ENCODE measurements around the gene MTA2.
"Not testable (repeated sequence)": the region's sequence is repeated elsewhere in the genome, so short reads cannot be mapped to it uniquely, and the experiment has no call there.

The MTA2 gene

DNA sequence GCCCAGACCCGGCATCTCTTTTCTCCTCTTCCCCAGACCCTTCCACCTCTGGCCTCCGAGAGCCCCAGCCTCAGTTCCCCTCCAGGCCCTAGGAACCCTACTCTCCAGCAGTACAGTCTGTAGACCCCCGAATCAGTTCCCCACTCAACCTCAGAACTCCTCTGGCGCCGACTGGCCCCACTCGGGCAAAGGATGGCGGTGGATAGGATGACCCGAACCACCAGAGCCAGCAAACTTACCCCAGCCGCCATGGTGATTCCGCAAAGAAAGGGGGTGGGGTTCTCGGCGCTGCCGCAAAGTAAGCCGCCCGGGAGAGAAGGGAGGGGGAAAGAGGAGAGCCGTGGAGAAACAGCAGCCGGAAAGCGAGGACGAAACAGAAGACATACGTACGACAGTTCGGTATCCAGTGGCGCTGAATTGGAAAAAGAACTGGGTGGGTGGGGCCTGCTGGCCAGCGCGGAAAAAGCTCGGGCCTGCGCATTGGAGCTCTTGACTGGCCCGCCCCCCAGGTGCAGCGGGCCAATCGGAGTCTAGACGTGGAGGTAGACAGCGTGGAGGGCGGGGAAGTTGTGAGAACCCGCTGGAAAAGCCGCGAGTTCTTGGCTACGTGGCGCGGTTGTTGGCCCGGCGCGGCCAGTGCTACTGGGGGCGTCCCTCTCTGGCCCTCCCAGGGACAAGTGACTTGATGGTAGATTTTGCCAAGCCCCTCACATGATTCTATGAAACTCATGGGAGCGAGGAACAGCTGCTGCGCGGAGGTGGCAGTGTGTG is 27.9 kb downstream of the MTA2 start, which contains the start of gene EEF1G:
Gene EEF1G (minus strand): TSS at position 300 of the 771 bp plus-strand sequence. CDS start 49 bp downstream, at position 251.
- Histone ChIP-seq H3K4me1 (ENCODE audit: insufficient read depth, low read length, severe bottlenecking) (peaks cover 28% of the 10 kb centered on the region), H2AFZ (ENCODE audit: low read length) (no peak within 1 kb of the TSS), H3K9me3 (ENCODE audit: low read length) (no peaks in the 10 kb centered on the region), H3F3A (ENCODE audit: insufficient read depth, low read length) (no peaks in the 10 kb centered on the region), H3K27ac (ENCODE audit: low read depth, low read length, poor library complexity, severe bottlenecking) (peak within 1 kb of the TSS; percentile 61), H3K36me3 (ENCODE audit: insufficient read depth, low read length) (peaks cover 74% of the 10 kb centered on the region), H3K9me2 (ENCODE audit: low read depth, low read length) (no peaks in the 10 kb centered on the region), H3K79me2 (ENCODE audit: insufficient read depth, low read length) (peaks cover 21% of the 10 kb centered on the region), H3K4me3 (ENCODE audit: low read depth, low read length, poor library complexity, severe bottlenecking) (peak within 1 kb of the TSS; percentile 77), H4K20me1 (ENCODE audit: insufficient read depth, low read length) (no peaks in the 10 kb centered on the region), H3K27me3 (ENCODE audit: insufficient read depth, low read length) (no peaks in the 10 kb centered on the region), H3K4me2 (ENCODE audit: low read length) (peak within 1 kb of the TSS; percentile 93), H3K9ac (ENCODE audit: low read length) (peak within 1 kb of the TSS; percentile 81)
- TF ChIP-seq, protein P1, sequence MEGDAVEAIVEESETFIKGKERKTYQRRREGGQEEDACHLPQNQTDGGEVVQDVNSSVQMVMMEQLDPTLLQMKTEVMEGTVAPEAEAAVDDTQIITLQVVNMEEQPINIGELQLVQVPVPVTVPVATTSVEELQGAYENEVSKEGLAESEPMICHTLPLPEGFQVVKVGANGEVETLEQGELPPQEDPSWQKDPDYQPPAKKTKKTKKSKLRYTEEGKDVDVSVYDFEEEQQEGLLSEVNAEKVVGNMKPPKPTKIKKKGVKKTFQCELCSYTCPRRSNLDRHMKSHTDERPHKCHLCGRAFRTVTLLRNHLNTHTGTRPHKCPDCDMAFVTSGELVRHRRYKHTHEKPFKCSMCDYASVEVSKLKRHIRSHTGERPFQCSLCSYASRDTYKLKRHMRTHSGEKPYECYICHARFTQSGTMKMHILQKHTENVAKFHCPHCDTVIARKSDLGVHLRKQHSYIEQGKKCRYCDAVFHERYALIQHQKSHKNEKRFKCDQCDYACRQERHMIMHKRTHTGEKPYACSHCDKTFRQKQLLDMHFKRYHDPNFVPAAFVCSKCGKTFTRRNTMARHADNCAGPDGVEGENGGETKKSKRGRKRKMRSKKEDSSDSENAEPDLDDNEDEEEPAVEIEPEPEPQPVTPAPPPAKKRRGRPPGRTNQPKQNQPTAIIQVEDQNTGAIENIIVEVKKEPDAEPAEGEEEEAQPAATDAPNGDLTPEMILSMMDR (IDR thresholded peaks at IDR 0.05; ENCODE audit: low read length), result no peak
- TF ChIP-seq EZH2 (IDR thresholded peaks at IDR 0.05; ENCODE audit: borderline replicate concordance, low read length), result no peak

GRCh38 chr11:62573006-62573591 is 28.6 kb downstream of the MTA2 start:
- Histone ChIP-seq H3K27ac (ENCODE audit: low read depth, low read length, poor library complexity, severe bottlenecking) (peak overlapping the region; percentile 61), H3K79me2 (ENCODE audit: insufficient read depth, low read length) (peaks cover 21% of the 10 kb centered on the region), H3K36me3 (ENCODE audit: insufficient read depth, low read length) (peaks cover 74% of the 10 kb centered on the region), H4K20me1 (ENCODE audit: insufficient read depth, low read length) (no peaks in the 10 kb centered on the region), H3F3A (ENCODE audit: insufficient read depth, low read length) (no peaks in the 10 kb centered on the region), H3K27me3 (ENCODE audit: insufficient read depth, low read length) (no peaks in the 10 kb centered on the region), H3K4me2 (ENCODE audit: low read length) (peak overlapping the region; percentile 78), H3K9me3 (ENCODE audit: low read length) (no peaks in the 10 kb centered on the region), H3K4me3 (ENCODE audit: low read depth, low read length, poor library complexity, severe bottlenecking) (peak overlapping the region; percentile 77), H2AFZ (ENCODE audit: low read length) (no peak overlapping the region), H3K9me2 (ENCODE audit: low read depth, low read length) (no peaks in the 10 kb centered on the region), H3K4me1 (ENCODE audit: insufficient read depth, low read length, severe bottlenecking) (peaks cover 32% of the 10 kb centered on the region), H3K9ac (ENCODE audit: low read length) (peak overlapping the region; percentile 81)
- TF ChIP-seq EZH2 (IDR thresholded peaks at IDR 0.05; ENCODE audit: borderline replicate concordance, low read length), result no peak
- TF ChIP-seq, protein P1 (IDR thresholded peaks at IDR 0.05; ENCODE audit: low read length), result no peak

DNA sequence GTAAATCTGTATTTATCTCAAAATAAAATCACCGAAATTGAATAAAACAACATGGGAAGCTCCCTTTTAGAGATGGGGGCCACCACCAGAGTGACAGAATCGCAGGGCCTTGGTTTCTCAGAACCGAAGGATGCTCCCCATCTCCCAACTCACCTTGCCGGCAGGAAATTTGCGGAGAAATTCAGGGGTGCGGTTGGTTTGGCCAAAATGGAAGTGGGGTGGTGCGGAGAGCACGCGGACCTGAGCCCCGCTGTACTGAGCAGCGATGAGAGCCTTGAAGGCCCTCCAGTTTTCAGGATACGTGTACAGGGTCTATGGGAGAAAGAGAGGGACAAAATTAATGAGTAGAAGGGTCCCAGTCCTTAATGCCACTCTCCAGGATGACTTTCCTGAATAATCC is 29.2 kb downstream of the MTA2 start:
- peaks cover 76% of the 10 kb centered on the region for H3K36me3 ChIP-seq (ENCODE audit: insufficient read depth, low read length)
- H3K4me1 ChIP-seq (ENCODE audit: insufficient read depth, low read length, severe bottlenecking), result peaks cover 38% of the 10 kb centered on the region
- H3K27ac ChIP-seq (ENCODE audit: low read depth, low read length, poor library complexity, severe bottlenecking), result peak overlapping the region; percentile 61

DNA sequence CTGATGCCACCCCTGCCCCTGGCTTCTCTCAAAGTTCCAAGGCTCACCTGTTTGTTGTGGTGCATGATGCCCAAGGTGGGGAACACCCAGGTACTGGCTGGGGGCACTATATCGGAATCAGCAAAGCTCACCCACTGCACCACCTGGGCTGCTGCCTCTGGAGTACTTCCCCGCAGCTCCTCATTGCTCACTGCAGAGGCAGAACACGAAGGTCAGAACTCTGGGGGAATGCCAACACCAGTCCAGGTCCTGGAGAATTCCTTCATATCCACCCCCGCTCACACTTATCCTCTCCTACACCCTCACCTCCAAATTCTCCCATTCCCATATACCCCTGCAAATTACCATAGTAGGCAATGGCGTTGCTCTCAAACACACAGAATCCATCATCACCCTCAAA is 30.2 kb downstream of the MTA2 start:
- Histone ChIP-seq H3K4me3 (ENCODE audit: low read depth, low read length, poor library complexity, severe bottlenecking) (peak overlapping the region; percentile 77), H3K79me2 (ENCODE audit: insufficient read depth, low read length) (peaks cover 21% of the 10 kb centered on the region), H3K4me1 (ENCODE audit: insufficient read depth, low read length, severe bottlenecking) (peaks cover 38% of the 10 kb centered on the region), H3K4me2 (ENCODE audit: low read length) (peak overlapping the region; percentile 78; the same call in 1 of the 2 replicates), H3K36me3 (ENCODE audit: insufficient read depth, low read length) (peaks cover 77% of the 10 kb centered on the region)
- H3K9ac ChIP-seq (ENCODE audit: low read length); H3K27ac ChIP-seq (ENCODE audit: low read depth, low read length, poor library complexity, severe bottlenecking); H2AFZ ChIP-seq (ENCODE audit: low read length); H3K27me3 ChIP-seq (ENCODE audit: insufficient read depth, low read length); H3K9me3 ChIP-seq (ENCODE audit: low read length); H3F3A ChIP-seq (ENCODE audit: insufficient read depth, low read length); H3K9me2 ChIP-seq (ENCODE audit: low read depth, low read length); H4K20me1 ChIP-seq (ENCODE audit: insufficient read depth, low read length): not testable (repeated sequence)

More for the DNA sequence above, 29.2 kb downstream of the MTA2 start:
- Histone ChIP-seq H3F3A (ENCODE audit: insufficient read depth, low read length) (no peaks in the 10 kb centered on the region), H3K9me2 (ENCODE audit: low read depth, low read length) (no peaks in the 10 kb centered on the region), H3K27me3 (ENCODE audit: insufficient read depth, low read length) (no peaks in the 10 kb centered on the region), H3K4me3 (ENCODE audit: low read depth, low read length, poor library complexity, severe bottlenecking) (peak overlapping the region; percentile 77), H4K20me1 (ENCODE audit: insufficient read depth, low read length) (no peaks in the 10 kb centered on the region), H3K79me2 (ENCODE audit: insufficient read depth, low read length) (peaks cover 21% of the 10 kb centered on the region), H3K9ac (ENCODE audit: low read length) (peak overlapping the region; percentile 81), H2AFZ (ENCODE audit: low read length) (no peak overlapping the region), H3K9me3 (ENCODE audit: low read length) (no peaks in the 10 kb centered on the region), H3K4me2 (ENCODE audit: low read length) (peak overlapping the region; percentile 78)
- no peak for TF ChIP-seq EZH2 (IDR thresholded peaks at IDR 0.05; ENCODE audit: borderline replicate concordance, low read length)
- TF ChIP-seq, protein P1 (IDR thresholded peaks at IDR 0.05; ENCODE audit: low read length), result no peak

- H3F3A ChIP-seq (ENCODE audit: insufficient read depth, low read length); H3K27ac ChIP-seq (ENCODE audit: low read depth, low read length, poor library complexity, severe bottlenecking); H3K4me3 ChIP-seq (ENCODE audit: low read depth, low read length, poor library complexity, severe bottlenecking); H3K9me3 ChIP-seq (ENCODE audit: low read length); H3K4me2 ChIP-seq (ENCODE audit: low read length); H3K27me3 ChIP-seq (ENCODE audit: insufficient read depth, low read length); H2AFZ ChIP-seq (ENCODE audit: low read length); H3K9me2 ChIP-seq (ENCODE audit: low read depth, low read length); H4K20me1 ChIP-seq (ENCODE audit: insufficient read depth, low read length); H3K9ac ChIP-seq (ENCODE audit: low read length): not testable (repeated sequence)
- Histone ChIP-seq H3K79me2 (ENCODE audit: insufficient read depth, low read length) (peaks cover 23% of the 10 kb centered on the region), H3K4me1 (ENCODE audit: insufficient read depth, low read length, severe bottlenecking) (peaks cover 38% of the 10 kb centered on the region), H3K36me3 (ENCODE audit: insufficient read depth, low read length) (peaks cover 77% of the 10 kb centered on the region)
These were observed 30.8 kb downstream of the MTA2 start for GRCh38 chr11:62570903-62571302.
